ENCODE results near the gene FBXL19. TPM values are rescaled to one million over a fixed set of nuclear protein-coding genes. Genes with fewer than 3 reads are reported as not detected.

Gene FBXL19
- total RNA-seq, 1 experiment from 2014 or later = 28.6 TPM

- no peak for DNase-seq (ENCODE audit: low read depth)
Measured at GRCh38 chr16:30987581-30988190, 64.3 kb downstream of the FBXL19 start.

- no peak for DNase-seq (ENCODE audit: low read depth)
Measured at GRCh38 chr16:30989469-30990047, 66.2 kb downstream of the FBXL19 start.

- DNase-seq (ENCODE audit: low read depth) = no peak
Measured at GRCh38 chr16:30990105-30990504, 66.7 kb downstream of the FBXL19 start.

DNA sequence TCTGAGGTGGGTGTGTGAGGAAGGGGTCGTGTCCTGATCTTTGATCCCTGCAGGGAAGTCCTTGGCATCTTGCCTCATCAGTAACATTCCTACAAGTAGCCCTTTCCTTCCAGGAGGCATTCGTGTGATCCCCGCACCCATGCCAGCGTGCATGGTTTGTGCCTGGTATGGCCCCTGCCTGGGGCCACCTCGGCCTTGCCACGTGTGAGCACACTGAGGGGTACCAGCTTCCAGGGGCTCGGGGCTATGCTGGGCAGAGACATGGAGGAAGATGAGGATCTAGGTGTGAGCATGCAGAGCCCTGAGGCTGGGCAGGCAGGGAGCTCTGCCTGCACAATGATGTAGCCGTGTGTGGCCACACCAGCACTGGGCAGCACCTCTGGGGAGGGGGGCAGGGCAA is 67.7 kb downstream of the FBXL19 start:
- DNase-seq (ENCODE audit: low read depth) = no peak

DNA sequence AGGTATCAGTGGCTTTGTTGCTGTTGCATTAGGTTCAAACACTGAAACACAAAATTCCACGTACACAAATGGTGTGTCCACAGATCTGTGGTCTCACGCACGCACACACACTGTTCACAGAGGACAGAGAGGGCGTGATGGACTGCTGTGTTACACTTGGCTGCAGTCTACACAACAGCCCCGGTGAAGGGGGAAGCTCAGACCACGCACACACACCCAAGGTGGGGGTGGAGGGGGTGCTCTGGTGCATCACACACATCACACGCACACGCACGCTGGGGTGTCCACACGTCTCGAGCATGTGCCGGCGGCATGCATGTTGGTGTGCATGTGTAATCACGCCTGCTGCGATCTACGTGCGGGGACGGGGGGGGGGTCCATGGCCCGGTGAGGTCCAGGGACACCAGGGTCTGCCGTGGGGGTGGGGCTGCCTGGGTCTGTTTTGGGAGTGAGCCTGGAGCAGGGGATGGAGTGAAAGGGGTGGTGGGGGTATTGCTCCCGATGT is 69.0 kb downstream of the FBXL19 start:
- DNase-seq (ENCODE audit: low read depth) = no peak

DNA sequence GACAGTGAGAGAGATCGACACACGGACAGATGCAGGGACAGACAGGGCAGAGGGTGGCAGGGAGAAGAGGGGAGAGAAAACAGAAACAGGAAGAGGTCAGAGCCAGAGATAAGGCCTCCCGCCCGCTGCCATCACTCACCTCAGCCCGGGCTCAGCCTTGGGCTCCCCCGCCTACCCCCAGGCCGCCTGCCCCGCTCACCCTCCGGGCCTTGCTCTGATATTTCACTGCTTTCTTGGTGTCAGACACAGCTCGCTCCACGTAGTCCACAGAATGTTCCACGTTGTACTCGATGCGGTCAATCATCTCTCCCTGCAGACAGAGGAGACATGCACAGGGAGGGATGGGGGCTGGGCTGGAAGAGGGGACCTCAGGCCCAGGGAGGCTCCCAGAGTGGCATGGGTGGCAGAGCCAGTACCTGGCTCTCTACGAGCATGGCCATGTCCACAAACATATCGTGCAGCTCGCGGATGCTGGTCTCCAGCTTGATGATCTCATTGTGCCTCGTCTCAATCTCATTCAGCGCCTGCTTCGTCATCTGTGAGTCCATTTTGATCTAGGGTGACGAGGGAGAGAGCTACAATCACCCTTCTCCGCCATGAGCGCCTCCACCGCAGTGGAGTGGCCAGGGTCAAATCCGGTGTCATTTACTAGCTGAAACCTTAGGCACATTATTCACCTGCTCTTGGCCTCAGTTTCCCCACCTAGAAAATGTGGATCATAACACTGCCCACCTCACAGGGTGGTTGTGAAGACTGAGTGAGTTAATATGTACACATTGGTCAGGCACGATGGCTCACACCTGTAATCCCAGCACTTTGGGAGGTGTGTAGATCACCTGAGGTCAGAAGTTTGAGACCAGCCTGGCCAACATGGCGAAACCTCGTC is 69.8 kb downstream of the FBXL19 start:
- no peak for DNase-seq (ENCODE audit: low read depth)

DNA sequence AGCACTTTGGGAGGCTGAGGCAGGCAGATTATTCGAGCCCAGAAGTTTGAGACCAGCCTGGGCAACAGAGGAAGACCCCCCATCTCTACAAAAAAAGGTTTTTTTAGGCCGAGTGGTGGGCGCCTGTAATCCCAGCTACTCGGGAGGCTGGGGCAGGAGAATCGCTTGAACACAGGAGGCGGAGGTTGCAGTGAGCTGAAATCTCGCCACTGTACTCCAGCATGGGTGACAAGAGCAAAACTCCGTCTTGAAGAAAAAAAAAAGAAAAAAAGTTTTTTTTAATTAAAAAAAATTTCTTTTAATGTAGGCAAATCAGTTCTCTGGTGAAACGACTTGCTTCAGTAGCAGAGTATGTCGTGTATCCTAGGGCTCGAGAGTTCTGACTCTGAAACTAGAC is 72.6 kb downstream of the FBXL19 start:
- no peak for DNase-seq (ENCODE audit: low read depth)

DNA sequence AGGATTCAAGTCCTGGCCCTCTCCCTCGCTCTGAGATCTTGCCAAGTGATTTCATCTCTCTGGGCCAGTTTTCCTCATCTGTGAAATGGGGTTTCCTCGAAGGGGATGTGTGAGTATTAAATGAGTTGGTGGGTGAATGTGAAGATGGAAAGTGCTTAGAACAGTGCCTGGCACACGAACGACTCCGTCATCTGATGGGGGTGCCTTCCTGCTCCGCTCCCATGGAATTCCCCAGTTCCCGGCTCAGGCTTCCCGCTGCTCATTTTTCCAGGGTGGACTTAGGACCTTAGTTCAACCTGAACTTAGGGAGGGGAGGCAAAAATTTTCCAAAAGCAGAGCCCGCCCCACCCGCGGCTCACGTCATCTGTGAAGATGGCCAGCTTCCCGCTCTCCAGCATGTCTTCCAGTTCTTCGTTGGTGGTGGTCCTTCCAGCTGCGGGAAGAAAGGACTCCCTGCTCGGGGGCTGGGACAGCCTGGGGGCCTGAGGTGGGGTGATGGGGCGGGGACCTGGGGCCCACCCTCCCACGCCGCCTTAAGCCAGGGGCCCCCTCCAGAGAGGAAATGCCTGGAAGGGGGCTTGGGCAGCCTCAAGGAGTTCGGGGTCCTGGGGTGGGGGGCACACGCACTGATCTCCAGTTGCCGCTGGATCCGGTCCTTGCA is 73.1 kb downstream of the FBXL19 start:
- no peak for DNase-seq (ENCODE audit: low read depth)

DNA sequence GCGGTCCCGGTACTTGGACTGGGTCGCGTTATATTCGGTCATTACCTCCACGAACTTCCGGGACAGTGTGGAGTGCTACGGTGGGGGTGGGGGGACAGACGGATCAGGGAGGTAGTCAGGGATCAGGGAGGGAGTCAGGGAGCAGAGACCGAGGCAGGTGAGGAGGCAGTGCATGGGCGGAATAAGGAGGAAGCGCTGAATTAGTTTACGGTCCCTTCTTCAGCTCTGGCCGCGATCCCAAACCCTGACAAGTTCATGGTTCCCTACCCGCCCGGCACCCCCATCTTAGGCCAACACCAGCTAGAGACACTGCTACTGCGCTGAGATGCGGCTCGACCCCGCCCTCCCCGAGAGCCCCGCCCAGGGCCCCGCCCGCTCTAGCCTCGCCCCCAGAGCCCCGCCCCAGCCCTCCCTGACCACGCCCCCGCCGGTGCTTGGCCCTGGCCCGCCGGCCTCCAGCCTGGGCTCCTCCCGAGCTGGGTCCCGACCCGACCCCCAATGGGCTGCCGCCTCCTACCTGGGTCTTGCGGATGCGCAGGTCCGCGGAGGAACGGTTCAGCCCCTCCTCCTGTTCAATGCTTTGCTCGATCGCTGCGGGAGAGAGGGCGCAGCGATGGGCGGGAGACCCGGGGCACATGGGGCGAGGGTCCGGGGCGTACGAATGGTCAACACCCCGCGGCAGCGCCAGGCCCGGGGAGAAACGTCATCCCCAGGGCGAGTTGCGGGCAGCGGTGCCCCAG is 73.8 kb downstream of the FBXL19 start:
- peak; percentile 72 for DNase-seq (ENCODE audit: low read depth)

DNA sequence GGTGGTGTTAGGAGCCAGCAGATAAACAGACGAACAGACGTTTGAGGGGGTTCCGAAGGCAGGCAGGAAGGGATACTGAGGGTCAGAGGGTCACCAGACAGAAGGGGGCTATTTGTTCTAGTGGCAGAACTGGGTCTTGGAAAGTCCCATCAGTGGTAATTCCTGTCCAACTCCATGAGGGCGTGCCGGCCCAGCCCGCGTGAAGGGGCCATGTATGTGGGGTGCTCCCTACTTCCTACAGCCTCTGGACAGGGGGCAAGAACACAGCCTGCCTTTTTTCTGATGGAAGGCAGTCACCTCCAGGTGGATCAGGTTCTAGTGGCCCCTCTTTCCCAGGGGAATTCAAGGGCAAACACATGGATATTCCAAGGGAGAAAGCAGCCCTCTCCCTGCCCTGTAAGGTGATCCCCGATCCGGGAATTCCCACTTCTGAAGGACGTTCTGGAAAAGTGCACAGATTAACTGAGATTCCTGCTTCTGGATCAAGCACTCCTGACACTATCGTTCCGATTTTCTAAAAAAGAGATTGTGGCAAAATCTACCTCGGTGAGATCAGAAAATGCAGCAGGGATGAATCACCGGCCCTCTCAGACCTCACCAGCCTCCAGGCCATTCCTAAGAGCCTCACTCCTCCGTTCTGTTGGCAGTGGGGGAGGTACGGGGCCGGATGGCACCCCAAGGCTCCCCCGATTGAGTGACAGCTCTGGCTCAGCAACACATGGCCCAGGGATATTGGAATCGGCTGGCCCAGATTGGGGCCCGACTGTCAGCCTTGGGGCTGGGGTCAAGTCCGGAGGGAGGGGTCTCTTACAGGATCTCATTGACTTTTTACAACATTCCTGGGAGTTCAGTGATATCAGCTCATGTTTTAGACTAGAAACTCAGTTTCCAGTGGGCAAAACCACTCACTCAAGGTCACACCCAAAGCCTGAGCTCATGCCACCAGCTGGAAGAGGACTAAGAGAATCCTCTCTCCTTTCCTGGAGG is 74.6 kb downstream of the FBXL19 start:
- peak; percentile 94 for DNase-seq (ENCODE audit: low read depth)

Other genes starting within 250 kb of the FBXL19 start
- 10.3 and 16.1 TPM in 2 replicates for gene SRCAP, start 224.4 kb upstream of the FBXL19 start, total RNA-seq (2014; rRNA removed)
- 39.8 and 42.3 TPM in 2 replicates for gene PHKG2, start 175.1 kb upstream of the FBXL19 start, total RNA-seq (2014; rRNA removed)
- 4.0 and 5.1 TPM in 2 replicates for gene CFAP119, start 161.5 kb upstream of the FBXL19 start, total RNA-seq (2014; rRNA removed)
- gene RNF40, start 161.2 kb upstream of the FBXL19 start, total RNA-seq (2014; rRNA removed) = 102 and 105 TPM in 2 replicates
- gene ZNF629, start 136.4 kb upstream of the FBXL19 start, total RNA-seq (2014; rRNA removed) = 20.8 and 21.0 TPM in 2 replicates
- 71.5 and 74.5 TPM in 2 replicates for gene BCL7C, start 29.5 kb upstream of the FBXL19 start, total RNA-seq (2014; rRNA removed)
- 2.5 and 4.1 TPM in 2 replicates for gene CTF1, start 27.0 kb upstream of the FBXL19 start, total RNA-seq (2014; rRNA removed)
- 62.5 and 73.6 TPM in 2 replicates for gene ORAI3, start 25.5 kb downstream of the FBXL19 start, total RNA-seq (2014; rRNA removed)
- 2.4 and 3.4 TPM in 2 replicates for gene SETD1A, start 34.2 kb downstream of the FBXL19 start, total RNA-seq (2014; rRNA removed)
- gene HSD3B7, start 61.6 kb downstream of the FBXL19 start, total RNA-seq (2014; rRNA removed) = 133 and 143 TPM in 2 replicates
- 1.7 and 4.1 TPM in 2 replicates for gene STX1B, start 87.1 kb downstream of the FBXL19 start, total RNA-seq (2014; rRNA removed)
- 51.4 and 52.9 TPM in 2 replicates for gene STX4, start 110.0 kb downstream of the FBXL19 start, total RNA-seq (2014; rRNA removed)
- gene ZNF668, start 150.7 kb downstream of the FBXL19 start, total RNA-seq (2014; rRNA removed) = 96.0 and 115 TPM in 2 replicates
- 28.5 and 33.0 TPM in 2 replicates for gene ZNF646, start 150.8 kb downstream of the FBXL19 start, total RNA-seq (2014; rRNA removed)
- 9.2 and 9.7 TPM in 2 replicates for gene PRSS53, start 165.4 kb downstream of the FBXL19 start, total RNA-seq (2014; rRNA removed)
- 390 and 435 TPM in 2 replicates for gene VKORC1, start 171.2 kb downstream of the FBXL19 start, total RNA-seq (2014; rRNA removed)
- 199 and 204 TPM in 2 replicates for gene BCKDK, start 184.8 kb downstream of the FBXL19 start, total RNA-seq (2014; rRNA removed)
- gene KAT8, start 194.1 kb downstream of the FBXL19 start, total RNA-seq (2014; rRNA removed) = 30.5 and 30.7 TPM in 2 replicates
- gene PRSS8, start 212.2 kb downstream of the FBXL19 start, total RNA-seq (2014; rRNA removed) = not detected in 2 replicates
- 0.40 and 0.64 TPM in 2 replicates for gene PRSS36, start 226.5 kb downstream of the FBXL19 start, total RNA-seq (2014; rRNA removed)